Ovary (tissue), 3 donors: ENCODE data around the gene PLXNA3.

Experiments used
- CTCF ChIP-seq, 3 donors: fragments of 450-650 bp in 2 of 3; fragments of 200-600 bp in 1 of 3; IDR thresholded peaks; one replicate each; pipeline versions ENCODE4 v1.5.1 to v1.8.0; 2016 to 2022; ENCODE audit warnings: antibody characterized with exemption in 3 of 3, mild to moderate bottlenecking in 1 of 3
- EP300 ChIP-seq: sonication (generic); formaldehyde crosslinking; IDR thresholded peaks from one replicate; pipeline ENCODE4 v1.6.1; 2017; ENCODE audit warnings: antibody characterized with exemption
- POLR2A ChIP-seq: fragments of 450-650 bp; IDR thresholded peaks from one replicate; pipeline ENCODE4 v1.6.1; 2017; ENCODE audit warnings: antibody characterized with exemption, mild to moderate bottlenecking, moderate library complexity
- donor health status: DM: no; HTN: no; CAD: no.

- TF ChIP-seq CTCF (IDR thresholded peaks at IDR 0.05) (no peak), EP300 (no peak), POLR2A (no peak)
Measured at GRCh38 chrX:154441984-154442707, 15.9 kb upstream of the PLXNA3 start.
